Activated T-helper 1 cell treated with Interleukin-2 at 50 U/mL for 16 hours (primary cell): ENCODE results near the gene CPNE6.

Source experiments
- DNase-seq: peaks from one replicate; pipeline ENCODE4 v3.0.0-alpha.2; 2020; ENCODE audit warnings: low read depth

Gene CPNE6

DNA sequence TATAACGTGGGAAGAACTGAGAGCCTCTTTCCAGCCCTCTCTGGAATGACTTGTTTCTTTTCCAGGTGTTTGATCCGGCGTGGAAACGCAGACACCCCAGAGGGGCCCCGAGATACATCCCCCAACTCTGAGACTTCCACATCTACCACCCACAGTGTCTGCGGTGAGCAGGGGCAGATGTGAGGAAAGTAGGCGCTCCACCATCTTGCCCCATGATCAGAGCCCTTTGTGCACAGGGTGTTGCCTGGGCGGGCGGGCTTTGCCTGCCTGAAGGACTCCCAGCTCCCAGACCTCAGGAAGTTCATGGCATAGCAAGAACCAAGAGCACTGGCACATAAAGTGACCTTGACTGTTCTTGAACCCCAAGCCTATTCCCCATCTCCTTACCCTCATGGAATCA is 16.7 kb upstream of the CPNE6 start:
- DNase-seq, result no peak

DNA sequence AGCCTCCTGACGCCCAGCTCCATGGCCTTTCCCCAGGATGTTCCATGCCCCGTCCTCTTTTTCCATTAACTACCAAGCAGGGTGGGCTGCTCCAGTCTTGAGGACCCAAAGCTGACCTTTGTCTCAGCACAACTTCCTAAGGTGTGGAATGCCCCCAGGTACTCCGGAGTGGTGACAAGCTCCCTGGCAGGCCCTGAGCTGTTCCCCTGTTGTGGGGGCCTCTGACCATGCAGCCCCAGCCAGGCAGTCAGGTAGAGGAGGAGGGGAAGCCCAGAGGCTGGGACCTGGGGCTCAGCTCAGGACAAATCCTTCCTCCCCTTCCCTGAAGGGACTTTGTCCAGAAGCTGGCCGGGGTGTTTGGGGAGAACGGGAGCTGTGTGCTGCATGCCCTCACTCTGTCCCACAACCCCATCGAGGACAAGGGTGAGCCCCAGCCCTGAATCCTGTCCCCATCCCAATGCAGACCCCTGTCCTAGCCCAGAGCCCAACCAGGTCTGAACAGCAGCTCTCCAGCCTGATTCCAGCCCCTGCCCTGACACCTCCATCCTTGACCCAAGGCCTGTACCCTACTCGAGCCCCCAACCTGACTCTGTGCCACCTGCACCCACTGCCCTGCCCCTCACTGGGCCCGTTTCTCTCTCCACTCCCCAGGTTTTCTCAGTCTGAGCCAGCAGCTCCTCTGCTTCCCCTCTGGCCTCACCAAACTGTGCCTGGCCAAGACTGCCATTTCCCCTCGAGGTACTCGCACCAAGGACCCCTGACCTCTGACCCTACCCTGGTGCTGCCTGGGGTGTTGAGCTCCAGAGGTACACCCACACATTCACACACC is 15.2 kb upstream of the CPNE6 start:
- DNase-seq, result no peak

DNA sequence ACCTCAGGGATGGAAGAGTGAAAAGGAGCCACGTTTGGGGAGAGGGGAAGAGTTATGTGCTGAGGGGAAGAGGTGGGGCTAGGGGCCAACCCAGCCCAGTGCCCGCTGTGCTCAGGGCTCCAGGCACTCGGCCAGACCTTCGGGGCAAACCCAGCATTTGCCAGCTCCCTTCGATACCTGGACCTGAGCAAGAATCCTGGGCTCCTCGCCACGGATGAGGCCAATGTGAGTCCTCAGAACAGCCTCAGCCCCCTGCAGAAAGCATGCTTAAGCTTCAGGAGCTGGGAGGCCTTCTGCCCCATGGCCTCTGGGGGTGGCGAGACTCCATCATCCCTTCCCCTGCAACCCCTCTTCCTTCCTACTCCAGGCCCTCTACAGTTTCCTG is 14.6 kb upstream of the CPNE6 start:
- no peak for DNase-seq

DNA sequence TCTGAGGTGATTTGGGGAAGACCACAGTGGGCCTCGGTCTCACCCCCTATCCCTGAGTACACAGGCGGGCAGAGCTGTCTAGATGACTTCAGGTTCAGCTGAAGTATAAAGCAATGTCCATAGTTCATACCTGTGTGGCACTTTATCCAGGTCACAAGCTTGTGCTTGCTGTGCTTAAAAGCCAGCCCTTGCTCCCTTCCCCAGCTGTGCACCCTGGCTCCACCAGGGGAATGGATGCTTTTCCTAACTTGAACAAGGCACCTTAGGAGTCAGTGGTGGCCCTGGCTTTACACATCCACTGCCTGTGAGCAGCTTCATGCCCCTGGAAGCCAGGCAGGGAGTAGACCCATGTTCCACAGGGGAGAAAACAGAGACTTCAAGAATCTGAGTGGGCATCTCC is 14.1 kb upstream of the CPNE6 start:
- DNase-seq, result no peak

DNA sequence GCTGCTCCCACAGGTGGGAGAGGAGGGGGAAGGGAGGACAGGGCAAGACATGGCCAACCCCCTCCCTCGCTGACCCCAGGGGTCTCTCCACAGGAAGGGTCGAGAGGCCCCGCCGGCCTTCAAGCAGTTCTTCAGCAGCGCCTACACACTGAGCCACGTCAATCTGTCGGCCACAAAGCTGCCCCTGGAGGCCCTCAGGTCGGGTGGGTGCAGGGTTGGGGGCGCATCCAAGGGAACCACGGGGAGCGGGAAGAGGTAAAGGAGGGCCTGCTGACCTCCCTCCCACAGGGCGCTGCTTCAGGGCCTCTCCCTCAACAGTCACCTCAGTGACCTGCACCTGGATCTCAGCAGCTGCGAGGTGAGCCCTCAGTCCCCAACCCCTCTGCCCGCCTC is 13.5 kb upstream of the CPNE6 start:
- DNase-seq, result no peak

DNA sequence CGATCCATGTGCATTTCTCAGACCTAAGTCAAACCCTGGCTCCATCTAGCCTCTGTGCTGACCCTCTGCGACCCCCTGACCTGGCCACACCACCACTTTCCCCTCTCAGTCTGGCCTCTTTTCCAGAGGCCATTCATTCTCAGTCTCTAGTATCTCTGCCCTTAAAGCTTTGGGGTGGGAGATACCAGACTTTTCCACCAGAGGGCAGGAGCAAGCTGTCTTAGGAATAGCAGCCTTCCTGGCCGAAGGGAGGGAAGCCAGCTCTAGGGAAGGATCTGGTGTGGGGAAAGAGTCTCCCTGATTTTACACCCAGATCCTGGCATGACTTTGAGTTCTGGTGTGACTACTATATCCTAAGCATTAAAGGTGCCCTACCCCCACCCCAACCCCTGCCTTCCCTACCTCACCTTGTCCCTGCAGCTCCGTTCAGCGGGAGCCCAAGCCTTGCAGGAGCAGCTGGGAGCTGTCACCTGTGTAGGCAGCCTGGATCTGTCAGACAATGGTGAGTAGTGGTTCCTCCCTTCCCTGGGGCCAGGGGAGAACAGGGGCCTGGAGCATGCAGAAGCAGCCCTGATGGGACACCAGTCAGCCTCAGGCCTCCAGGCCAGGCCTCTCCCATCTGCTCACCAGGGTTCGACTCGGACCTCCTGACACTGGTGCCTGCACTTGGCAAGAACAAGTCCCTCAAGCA is 13.0 kb upstream of the CPNE6 start:
- peak; percentile 27 for DNase-seq

DNA sequence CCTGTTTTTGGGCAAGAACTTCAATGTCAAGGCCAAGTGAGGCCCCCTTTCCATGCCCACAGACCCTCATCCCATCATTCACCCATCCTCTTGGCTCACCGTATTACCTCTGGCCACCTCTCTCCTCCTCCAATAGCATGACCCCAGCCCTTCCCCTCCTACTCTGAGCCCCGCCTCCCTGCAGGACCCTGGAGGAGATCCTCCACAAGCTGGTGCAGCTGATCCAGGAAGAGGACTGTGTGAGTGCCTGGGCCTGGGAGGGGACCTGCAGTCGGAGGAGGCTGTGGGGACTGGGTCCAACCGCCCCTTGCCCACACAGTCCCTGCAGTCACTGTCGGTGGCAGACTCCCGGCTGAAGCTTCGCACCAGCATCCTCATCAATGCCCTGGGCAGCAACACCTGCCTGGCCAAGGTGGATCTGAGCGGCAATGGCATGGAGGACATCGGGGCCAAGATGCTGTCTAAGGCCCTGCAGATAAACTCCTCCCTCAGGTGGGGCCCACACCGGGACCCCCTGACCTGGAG is 12.3 kb upstream of the CPNE6 start:
- DNase-seq, result no peak

DNA sequence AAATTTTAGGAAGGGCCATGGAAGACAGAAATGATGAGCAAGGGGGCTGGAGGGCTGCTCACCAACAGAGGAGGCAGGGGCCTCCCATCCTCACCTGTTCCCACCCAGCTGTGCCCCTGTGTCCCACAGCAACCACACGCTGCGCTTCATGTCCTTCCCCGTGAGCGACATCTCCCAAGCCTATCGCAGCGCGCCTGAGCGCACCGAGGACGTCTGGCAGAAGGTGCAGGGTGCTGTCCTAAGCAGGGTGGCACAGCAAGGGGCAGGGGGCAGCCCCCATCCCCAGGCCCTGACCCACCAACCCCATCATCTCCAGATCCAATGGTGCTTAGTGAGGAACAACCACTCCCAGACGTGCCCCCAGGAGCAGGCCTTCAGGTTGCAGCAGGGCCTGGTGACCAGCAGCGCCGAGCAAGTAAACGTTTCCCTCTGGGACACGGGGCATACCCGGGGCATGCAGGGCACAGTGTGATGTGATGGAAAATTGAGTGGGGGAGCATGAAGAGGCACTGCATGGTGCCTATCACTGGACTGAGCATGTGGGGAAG is 11.4 kb upstream of the CPNE6 start:
- DNase-seq, result no peak

DNA sequence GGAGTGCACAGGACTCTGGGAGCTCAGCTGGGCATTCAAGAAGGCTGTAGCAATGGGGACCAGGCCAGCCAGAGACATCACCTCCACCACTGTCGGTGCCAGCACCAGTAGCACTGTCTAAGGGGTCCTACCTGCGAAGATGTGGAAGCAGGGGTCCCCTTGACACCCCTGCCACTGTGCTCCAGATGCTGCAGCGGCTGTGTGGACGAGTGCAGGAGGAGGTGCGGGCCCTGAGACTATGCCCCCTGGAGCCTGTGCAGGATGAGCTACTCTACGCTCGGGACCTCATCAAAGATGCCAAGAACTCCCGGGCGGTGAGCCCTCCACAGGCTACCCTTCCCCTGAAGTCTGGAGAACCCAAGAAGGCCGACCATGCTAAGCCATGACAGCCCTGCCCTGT is 10.9 kb upstream of the CPNE6 start:
- DNase-seq, result no peak

DNA sequence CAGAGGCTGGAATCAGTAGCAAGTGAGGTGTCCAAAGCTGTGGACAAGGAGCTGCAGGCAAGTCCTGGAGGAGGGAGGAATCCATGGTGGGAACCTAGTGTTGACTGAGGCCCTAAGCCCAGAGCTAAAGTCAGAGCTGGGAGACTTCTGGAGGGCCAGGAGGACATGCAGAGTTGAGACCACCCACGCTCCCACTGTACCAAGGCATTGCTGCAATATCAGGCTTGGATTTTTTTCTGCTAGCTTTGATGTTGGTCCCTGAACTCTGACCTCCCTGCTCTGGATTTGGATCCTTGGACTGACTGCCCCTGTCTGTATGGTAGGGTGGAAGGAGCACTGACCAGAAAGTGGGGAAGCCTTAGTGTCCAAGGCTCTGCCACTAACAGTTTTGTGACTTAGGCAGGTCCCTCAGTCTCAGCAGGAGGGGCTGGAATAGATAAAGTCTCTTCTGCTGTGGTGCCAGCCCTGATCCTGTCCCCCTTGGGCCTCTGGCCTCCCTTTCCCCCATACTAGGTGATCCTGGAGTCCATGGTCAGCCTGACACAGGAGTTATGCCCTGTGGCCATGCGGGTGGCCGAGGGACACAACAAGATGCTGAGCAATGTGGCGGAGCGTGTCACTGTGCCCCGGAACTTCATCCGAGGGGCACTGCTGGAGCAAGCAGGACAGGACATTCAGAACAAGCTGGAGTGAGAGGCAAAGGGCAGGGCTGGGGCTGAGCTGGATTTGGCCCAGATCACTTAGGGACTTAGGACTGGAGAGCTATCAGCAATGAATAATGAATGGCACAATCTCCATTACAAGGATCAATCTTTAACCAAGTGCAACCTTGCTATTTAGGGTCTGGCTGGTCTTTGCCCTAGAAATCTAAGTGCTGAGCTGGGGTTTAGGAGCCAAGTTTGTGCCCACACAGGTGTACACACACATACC is 10.1 kb upstream of the CPNE6 start:
- no peak for DNase-seq

DNA sequence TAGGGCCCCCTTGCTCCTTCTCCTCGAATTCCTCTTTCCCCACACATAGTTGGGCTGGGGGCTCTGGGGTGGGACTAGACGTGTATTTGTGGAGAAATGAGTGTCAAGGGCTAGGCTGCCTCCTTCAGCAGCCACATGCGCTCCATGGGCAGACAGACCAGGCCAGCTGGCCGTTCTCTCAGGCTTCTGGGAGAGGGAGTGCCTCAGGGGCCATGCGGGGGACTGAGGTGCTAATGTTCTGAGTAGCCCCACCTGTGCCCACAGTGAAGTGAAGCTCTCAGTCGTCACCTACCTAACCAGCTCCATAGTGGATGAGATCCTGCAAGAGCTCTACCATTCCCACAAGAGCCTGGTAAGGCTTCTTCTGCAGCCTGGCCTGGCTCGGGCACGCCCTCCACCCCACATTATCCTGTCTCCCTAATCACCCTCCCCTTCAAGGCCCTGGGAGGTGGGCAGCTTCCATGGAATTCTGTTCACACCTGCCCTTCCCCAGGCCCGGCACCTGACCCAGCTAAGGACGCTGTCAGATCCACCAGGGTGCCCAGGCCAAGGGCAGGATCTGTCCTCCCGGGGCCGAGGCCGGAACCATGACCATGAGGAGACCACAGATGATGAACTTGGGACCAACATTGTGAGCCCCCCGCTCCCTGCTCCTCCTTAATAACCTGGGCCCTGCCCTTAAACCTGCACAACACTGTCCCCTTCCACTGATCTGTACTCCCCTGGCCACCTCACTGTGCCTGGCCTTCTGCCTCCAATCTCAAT is 9.0 kb upstream of the CPNE6 start:
- no peak for DNase-seq

DNA sequence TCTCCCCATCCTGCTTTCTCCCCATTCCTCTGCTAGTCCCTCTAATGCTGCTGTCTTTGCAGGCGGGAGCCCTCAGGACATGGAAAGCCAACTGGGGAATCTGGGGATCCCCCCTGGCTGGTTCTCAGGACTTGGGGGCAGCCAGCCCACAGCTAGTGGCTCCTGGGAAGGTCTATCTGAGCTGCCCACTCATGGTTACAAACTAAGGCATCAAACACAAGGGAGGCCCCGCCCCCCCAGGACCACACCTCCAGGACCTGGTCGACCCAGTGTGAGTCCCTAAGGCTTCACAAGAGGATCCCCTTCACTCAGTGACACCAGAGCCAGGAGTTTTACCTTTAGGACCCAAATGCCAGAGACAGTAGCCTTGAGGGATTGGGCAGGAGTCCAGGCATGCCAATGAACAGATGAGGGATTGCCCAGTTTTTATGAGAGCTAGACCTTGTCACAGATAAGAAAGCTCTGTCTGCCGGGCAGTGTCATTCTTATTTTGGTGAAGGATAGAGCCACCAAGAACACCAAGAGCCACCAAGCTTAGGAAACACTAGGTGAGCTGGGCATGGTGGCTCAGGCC is 8.0 kb upstream of the CPNE6 start:
- DNase-seq, result no peak

DNA sequence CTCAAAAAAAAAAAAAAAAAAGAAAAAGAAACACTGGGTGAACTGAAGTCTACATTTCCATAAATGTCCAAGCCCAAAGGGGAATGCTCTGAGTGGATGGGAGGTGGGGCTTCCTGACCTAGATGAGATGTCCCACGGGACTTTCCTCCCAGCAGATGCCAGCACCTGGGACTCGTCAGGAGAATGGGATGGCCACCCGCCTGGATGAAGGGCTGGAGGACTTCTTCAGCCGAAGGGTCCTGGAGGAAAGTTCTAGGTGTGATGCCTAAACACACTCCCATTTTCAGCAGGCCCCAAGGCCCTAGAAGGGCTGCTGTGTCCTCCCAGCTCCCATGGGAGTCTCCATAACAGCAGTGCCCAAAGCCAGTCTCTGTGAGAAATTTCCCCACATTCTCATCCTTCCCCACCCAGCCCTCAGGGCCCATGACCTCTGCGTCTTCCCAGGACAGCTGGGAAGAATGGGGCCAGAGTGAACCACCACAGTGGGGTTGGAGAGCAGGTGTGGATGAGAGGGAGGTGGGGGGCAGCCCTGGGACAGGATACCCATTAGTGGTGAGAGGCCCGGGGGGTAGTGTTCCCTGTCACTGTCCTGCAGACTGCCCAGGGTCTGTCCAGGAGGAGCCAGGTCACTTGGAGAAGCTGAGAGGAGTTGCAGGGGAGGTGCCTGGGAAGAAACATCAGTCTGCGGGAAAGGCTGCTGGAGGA is 7.1 kb upstream of the CPNE6 start:
- no peak for DNase-seq

DNA sequence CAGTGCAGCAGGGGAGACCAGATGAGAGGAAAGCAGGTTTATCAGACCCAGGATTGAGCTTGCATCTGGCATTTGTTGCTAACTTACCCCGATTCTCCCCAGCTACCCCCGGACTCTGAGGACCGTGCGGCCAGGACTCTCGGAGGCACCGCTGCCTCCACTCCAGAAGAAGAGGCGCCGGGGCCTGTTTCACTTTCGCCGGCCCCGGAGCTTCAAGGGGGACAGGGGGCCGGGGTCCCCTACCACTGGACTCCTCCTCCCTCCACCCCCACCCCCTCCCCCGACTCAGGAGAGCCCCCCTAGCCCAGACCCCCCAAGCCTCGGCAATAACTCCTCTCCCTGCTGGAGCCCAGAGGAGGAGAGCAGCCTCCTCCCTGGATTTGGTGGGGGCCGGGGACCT is 6.5 kb upstream of the CPNE6 start:
- no peak for DNase-seq

DNA sequence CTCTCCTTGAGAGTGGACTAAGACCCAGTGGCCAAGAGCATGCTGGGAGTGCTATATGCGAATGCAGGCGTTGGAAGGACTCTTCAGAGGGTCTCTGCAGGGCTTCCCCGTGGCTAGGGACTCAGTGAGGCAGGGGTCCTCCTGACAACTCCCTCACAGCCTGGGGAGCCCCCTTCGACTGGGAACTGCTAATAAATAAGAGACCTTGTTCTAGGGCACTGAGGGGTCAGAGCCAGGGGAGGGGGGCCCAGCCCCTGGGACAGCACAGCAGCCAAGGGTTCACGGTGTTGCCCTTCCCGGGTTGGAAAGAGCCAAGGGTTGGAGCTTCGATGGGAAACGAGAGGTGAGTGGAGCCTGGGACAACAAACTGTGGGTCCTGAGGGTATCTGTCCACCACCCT is 6.0 kb upstream of the CPNE6 start:
- no peak for DNase-seq

DNA sequence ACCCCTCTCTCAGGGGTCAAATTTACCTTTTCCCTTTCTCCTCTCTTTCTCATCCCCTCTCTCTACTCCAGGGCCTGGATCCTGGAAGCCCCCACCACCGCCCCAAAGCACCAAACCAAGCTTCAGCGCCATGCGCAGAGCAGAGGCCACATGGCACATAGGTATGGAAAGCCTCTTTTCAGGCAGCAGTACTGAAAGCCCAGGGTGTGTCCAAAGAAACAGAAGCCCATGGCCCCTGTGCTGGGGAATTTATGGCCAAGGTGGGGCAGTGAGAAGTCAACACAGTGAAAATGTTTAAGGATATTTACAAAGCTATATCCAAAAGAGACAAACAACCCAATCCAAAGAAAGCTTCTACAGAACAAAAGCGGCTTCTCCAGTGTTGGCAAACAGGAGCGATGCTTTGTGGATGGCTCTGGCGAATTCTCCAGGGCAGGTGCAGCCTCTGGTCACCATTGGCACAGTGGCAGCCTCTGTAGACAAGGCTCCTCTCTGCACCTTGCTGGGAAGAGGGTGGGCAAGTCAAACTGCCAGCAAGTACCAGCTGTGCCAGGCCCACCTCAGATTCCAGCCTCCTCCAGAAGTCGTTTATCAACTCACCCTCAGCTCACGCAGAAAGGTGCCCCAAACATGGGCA is 4.7 kb upstream of the CPNE6 start:
- no peak for DNase-seq

DNA sequence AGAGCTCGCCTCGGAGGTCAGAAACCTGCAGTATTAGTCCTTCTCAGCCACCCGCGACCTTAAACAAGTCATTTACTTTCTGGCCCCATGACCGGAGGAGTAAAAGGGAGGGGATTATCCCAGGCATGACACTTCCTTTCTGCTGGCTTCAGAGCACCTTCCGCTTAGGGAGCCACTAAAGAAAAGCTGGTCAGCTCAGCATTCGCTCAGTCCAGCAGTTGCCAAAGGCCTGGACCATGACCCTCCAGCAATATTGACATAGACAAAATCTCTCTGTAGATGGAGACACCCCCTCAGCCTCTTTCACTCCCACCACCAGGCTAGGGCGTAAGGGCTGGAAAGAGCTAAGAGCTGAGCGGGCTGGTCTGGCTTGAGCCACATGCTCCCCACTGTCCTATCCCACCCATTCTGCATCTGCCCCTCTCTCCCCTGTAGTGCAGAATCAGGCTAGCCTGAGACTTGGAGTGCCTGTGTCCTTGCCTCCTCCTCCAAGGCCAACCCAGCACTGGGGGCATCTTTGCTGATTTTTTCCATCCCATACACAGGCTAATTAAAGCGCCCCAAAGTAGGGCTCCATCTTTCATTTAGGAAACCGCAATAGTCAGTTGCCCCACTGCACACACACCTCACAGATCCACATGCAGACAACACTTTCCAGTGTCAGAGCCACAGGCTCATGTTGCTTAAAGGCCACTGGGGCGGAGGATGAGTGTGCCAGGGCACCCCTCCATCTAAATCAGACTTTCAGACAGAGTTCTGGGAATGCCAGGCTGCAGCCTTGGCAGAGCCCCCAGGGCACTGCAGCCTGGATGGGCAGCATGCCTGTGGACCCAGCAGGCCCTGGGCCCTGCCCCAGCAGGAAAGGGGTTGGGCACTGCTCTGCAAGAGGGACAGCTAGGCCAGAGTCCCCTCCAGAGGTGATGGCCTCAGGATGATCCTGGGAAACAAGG is 4.0 kb upstream of the CPNE6 start:
- DNase-seq, result no peak

DNA sequence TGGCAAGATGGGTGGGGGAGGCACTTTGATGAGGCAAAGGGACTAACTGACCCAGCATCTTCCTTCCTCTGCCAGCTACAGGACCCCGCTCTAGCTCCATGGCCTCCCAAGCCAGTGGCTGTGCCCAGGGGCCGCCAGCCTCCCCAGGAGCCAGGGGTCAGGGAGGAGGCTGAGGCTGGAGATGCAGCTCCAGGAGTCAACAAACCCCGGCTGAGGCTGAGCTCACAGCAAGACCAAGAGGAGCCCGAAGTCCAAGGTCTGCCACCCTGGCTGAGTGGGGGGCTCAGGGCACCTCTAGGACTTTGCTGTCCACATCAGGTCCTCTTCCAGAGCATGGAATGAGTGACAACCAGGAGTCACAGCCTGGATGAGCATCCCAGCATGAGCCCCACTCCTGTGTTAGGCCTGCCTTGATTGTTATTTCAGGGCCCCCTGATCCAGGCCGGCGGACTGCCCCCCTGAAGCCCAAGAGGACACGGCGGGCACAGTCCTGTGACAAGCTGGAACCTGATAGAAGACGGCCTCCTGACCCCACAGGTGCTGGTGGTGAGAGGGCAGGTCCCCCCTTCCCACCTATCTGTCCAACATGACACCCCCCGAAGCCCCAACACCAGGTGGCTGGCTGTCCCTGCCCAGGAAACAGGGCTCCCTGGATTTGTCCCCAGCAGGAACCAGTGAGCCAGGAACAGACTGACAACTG is 2.5 kb upstream of the CPNE6 start:
- DNase-seq, result no peak
